Iris pigment epithelial cell (primary cell): Measurements from ENCODE around the gene ZNF99.
"Not testable (repeated sequence)": the region's sequence is repeated elsewhere in the genome, so short reads cannot be mapped to it uniquely, and the experiment has no call there.

Experiments
- DNase-seq: peaks from one replicate; pipeline ENCODE4 v3.0.0-alpha.2; 2011; ENCODE audit warnings: low read depth

Gene ZNF99

DNA sequence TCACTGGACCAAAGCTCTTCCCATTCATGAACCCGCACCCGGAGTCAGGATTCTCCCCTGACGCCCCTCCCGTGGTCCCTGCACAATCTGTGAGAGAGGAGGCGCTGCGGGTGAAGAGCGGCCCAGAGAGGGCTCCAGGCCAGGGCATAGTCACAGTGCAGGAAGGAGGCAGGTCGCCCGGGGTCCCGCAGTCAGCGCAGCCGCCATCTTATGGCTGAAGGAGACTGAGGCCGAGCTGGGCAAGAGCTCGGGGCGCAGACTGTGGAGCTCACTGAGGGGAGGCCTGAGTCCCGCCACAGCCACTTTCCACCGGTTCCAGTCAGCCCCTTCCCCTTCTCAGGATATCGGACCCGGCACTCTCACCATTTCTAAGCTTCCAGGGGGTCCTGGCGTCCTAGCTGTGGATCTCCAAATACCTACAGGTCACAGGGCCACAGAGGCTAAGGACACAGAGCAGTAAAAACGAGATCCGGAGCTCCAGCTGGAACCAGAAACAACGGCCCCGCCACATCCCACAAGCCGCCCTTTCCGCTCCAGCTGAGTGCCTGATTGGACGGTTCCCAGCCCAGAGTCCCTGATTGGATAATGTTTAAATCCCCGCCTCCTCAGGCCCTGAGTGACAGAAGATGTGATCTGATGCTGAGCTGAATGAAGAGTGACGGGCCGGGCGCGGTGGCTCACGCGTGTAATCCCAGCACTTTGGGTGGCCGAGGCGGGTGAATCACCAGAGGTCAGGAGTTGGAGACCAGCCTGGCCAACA, at the start of gene ZNF99:
ZNF99 (minus strand) TSS at position 501 of the 760 bp plus-strand sequence; CDS start at position 366, 135 bp downstream.
- DNase-seq: peak; percentile 0

DNA sequence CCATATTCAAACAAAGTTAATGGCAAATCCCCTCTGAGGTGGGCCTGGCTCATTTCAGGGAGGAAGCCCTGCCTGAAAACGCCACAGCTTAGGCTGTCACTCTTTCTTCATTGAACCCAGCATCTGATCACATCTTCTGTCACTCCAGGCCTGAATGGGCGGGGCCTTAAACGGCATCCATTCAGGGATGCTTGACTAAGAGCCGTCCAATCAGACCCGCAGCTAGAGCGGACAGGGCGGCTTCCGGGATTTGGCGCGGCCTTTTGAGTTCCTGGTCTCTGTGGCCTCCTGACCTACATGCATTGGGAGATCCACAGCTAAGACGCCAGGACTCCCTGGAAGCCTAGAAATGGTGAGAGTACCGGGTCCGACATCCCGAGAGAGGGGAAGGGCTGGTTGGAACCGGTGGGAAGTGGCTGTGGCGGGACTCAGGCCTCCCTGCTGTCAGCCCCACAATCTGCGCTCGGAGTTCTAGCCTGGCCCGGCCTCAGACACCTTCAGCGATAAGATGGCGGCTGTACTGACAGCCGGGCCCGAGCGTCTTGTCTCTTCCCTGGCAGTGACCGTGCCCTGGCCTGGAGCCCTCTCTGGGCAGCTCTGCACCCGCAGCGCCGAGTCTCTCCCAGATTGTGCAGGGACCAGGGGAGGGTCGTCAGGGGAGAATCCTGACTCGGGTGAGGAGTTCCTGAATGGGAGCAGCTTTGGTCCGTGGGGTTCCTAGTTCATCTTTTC, 48.2 kb upstream of the ZNF99 start, which contains the start of gene ZNF723:
ZNF723 (plus strand) TSS at position 261 of the 732 bp plus-strand sequence; CDS start at position 350, 89 bp downstream.
- DNase-seq: peak; percentile 1

DNA sequence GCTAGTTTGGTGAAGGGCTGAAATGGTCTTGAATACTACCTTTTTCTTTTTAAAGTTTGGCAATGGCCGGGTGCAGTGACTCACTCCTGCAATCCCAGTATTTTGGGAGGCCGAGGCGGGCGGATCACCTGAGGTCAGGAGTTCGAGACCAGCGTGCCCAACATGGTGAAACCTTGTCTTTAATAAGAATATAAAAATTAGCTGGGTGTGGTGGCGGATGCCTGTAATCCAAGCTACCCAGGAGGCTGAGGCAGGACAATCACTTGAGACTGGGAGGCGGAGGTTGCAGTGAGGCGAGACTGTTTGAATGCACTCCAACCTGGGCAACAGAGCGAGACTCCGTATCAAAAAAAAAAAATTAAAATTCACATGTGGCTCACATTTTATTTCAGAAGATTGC, 47.3 kb upstream of the ZNF99 start:
- no peak for DNase-seq

DNA sequence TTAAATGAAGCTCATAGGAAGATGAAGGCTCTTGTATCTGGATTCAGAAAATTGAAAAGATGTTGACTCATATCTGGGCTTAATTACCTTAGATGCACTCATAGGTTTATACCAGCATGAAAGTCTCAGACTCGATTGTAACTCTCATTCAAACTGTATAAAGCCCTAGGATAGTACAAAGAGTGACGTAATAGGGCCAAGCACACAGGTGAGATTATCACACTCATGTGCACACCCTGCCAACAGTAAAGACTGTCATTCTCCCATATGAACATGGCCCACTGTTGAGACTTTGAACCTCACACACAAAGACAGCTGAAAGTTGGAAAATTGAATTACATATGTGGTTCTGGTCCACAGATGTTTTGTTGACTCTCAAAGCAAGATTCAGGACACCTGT, 30.2 kb upstream of the ZNF99 start:
- no peak for DNase-seq

DNA sequence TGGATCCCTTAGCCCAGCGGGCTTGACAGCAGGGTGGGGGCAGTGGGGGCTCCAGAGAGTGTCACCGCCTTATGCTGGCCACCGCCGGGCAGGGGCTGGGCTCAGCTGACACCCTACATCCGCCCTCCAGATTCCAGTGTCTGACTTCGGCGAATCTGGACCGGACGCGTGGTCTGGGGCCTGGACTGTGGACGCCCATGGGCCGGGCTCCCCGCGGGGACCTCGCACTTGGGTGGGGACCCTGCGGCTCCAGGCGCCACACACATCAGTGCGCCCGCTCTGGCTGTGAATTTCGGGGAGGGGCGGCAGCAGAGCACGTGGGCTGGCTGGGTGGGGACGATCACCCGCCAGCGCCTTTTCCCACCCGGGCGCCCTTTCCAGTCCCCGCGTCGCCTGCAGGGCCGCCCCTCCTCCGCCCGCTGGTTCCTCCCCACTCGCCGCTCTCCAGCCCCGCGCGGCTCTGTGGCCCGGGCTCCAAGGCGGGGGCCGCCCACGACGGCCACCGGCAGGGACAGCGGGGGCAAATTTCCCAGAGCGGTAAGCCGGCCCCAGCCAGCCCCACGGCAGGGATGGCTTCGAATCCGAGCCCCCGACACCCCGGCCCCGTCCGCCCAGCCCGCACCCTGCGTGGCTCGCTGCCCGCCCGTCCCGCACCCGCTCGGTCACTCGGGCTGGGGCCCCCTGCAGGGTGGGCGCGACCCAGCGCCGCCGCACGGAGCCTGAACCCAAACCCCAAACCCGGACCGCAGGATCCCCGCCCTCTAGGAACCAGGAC, 23.3 kb upstream of the ZNF99 start:
- no peak for DNase-seq

DNA sequence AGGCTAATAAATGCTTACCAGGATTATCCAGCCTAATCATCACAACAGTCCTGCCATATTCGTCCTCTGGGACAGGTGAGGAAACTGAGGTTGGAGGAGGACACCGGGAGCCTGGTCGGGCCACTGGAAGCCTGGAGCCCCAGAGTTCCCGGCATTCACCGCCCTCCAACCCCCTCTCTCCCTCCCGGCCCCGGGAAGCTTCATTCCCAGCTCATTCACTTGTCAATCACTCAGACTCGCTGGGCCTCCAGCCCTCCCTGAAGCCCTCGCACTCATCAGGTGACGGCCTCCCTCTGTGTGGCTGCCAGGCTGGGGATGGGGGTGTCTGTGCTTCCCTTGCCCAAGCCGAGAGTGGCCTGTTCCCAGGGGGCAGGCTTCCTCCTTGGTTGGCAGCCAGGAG, 22.5 kb upstream of the ZNF99 start:
- DNase-seq: no peak

DNA sequence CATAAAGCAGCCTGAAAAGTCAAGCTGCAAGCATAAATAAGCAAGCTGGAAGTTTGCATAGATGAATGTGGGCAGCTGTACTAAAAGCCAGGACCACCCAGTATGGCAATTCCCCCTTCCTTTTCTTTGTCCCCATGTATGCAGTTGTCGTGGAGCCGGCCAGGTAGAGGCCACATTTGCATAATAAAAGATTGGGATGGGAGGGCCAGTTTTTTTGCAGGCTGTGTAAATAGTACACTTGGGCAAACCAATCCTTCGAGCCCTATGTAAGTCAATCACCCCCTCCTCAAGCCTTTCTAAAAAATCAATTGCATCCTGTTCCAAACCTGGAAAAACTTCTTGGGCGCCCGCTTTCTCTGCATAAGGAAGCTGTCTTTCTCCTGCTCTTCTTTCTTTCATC, 13.1 kb upstream of the ZNF99 start:
- DNase-seq: no peak

DNA sequence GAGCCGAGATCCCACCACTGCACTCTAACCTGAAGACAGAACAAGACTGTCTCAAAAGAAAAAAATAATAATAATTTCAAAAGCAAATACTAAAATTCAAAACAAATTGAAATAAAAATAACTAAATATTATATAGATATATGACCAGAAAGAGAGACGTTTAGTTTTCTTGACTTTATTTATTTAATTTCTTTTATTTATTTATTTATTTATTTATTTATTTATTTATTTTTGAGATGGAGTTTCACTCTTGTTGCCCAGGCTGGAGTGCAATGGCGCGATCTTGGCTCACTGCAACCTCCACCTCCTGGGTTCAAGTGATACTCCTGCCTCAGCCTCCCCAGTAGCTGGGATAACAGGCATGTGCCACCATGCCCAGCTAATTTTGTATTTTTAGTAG, 8.9 kb upstream of the ZNF99 start:
- not testable (repeated sequence) for DNase-seq

DNA sequence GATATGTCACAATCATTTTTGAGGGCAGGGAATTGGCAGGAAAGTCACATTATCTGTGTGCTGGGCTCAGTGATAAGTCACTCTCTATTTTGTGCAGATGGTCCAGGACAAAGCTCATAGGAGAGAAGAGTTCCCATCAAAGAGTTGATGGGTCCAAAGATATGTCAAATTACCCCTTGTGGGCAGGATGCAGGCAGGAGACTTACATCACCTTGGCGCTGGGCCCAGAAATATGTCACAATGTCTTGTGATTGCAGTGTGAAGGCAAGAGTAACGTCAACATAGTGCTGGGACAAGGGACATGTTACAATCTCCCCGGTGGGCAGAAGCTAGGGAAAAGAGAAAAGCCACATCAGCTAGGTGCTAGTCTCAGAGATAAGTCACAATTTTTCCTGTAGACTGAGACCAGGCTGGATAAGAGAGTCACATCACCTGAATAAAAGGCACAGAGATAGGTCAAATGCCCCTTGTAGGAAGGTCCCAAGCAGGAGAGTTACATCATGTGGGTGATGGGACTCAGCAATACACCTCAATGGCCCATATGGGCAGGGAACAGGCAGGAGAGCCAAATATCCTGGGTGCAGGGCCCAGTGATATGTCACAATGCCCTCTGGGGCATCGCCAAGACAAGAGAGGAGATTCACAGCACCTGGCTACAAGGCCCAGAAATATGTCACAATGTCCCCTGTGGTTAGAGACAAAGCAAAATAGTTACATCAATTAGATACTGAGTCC, 47.9 kb downstream of the ZNF99 start:
- DNase-seq: no peak

DNA sequence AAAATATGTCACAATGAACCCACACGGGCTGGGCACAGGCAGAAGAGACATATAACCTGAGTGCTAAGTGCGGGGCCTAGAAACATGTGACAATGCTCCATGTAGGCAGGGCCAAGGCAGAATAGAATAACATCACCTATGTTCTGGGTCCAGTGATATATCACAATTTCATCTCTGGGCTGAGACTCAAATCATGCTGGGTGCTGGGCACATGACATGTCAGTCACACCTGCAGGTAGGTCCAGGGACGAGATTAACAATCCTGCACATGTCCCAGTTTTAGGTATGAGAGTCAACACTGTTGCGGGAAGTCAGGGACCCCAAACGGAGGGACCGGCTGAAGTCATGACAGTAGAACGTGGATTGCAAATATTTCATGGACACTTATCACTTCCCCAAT, 50.3 kb downstream of the ZNF99 start:
- no peak for DNase-seq

DNA sequence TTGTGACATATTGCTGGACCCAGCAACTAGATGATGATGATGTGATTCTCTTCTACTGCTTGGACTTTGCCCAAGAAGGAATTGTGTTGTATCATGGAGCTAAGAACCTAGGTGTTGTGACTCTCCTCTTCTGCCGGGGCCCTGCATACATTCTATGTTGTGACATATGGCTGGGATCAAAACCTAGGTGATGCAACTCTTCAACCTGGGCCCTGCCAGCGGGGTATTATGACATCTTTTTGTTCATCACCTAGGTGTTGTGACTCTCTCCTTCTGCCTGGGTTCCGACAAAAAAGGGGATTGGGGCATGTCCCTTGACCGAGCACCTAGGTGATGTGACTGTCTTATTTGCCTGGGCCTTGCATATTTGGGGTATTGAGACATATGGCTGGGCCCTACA, 55.7 kb downstream of the ZNF99 start:
- DNase-seq: not testable (repeated sequence)

DNA sequence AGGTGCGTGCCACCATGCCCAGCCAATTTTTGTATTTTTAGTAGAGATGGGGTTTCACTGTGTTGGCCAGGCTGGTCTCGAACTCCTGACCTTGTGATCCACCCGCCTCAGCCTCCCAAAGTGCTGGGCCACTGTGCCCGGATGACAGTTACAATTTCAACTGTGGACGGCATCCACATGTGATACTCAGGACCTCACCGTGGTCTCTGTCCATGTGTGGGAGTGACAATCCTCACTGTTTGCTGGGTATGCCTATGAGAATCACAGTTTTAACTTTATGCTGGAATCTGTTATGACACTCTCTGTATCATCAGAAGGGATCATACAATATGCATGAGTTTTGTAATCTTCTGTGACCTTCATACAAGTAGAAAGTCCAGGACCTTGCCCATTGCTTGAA, 62.4 kb downstream of the ZNF99 start:
- not testable (repeated sequence) for DNase-seq

DNA sequence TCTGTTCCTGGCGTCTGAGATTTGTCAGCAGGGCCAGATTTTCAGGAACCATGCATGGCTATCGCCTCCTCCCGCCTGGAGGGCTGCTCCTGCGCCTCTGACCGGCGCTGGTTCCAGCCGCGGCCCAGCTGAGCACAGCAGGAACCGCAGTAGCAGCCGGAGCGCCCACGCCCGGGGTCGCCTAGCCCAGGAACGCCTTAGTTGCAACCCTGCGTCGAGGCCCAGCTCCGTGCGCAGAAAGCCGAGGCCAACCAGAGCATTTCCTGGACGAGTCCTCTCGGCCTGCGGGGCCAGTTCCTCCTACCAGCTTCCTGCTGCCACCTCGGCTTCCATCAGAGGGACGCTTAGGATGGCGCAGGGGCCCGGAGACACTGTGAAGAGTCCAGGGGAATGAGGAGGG, 75.0 kb downstream of the ZNF99 start:
- no peak for DNase-seq

DNA sequence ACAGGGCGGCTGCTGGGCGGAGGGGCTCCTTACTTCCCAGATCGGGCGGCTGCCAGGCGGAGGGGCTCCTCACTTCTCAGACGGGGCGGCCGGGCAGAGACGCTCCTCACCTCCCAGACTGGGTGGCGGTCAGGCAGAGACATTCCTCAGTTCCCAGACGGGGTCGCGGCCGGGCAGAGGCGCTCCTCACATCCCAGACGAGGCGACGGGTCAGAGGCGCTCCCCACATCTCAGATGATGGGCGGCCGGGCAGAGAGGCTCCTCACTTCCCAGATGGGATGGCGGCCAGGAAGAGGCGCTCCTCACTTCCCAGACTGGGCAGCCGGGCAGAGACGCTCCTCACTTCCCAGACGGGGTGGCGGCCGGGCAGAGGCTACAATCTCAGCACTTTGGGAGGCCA, 80.9 kb downstream of the ZNF99 start:
- DNase-seq: not testable (repeated sequence)

DNA sequence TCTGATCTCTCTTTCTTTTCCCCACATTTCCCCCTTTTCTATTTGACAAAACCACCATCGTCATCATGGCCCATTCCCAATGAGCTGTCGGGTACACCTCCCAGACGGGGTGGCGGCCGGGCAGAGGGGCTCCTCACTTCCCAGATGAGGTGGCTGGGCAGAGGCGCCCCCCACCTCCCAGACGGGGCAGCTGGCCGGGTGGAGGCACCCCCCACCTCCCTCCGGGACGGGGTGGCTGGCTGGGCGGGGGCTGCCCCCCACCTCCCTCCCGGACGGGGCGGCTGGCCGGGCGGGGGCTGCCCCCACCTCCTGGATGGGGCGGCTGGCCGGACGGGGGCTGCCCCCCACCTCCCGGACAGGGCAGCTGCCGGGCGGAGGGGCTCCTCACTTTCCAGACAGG, 81.3 kb downstream of the ZNF99 start:
- DNase-seq: not testable (repeated sequence)
